ENCODE data around the gene CNGA1. TPM values are rescaled to one million over a fixed set of nuclear protein-coding genes. Genes with fewer than 3 reads are reported as not detected.
"Not testable (repeated sequence)": the region's sequence is repeated elsewhere in the genome, so short reads cannot be mapped to it uniquely, and the experiment has no call there.

The CNGA1 gene
- total and polyA plus RNA-seq, 7 donors, result 0.15 to 1.1 (median 0.62) TPM

GRCh38 chr4:47996021-47996420 is 20.5 kb downstream of the CNGA1 start:
- ATAC-seq (no peak), DNase-seq (no peak)
- no peak overlapping the region for H3K27ac ChIP-seq
- H3K27me3 ChIP-seq (ENCODE audit: insufficient read depth in 3 of 3, low read length in 2 of 3), result no peaks in the 10 kb centered on the region
- H3K4me3 ChIP-seq, result no peak overlapping the region
- WGBS, 3 donors, result 64 to 68% (median 68%) methylated on average over 1 of the region's 1 CpG
- peaks cover 4% of the 10 kb centered on the region for H3K9me3 ChIP-seq
- H3K36me3 ChIP-seq (ENCODE audit: insufficient read depth in 1 of 2, low read depth in 1 of 2), result no peaks in the 10 kb centered on the region
- no peak for TF ChIP-seq CTCF (IDR thresholded peaks at IDR 0.05)
- H3K4me1 ChIP-seq, result no peaks in the 10 kb centered on the region
- intact Hi-C loops (cut with DNase I), result no loop called here

- DNase-seq, result not testable (repeated sequence)
These were observed 24.0 kb downstream of the CNGA1 start for GRCh38 chr4:47992475-47992874.

GRCh38 chr4:47990145-47990544 is 26.3 kb downstream of the CNGA1 start:
- Histone ChIP-seq H3K27ac (no peak overlapping the region), H3K4me3 (no peak overlapping the region), H3K27me3 (ENCODE audit: insufficient read depth in 3 of 3, low read length in 2 of 3) (no peaks in the 10 kb centered on the region), H3K9me3 (peaks cover 4% of the 10 kb centered on the region), H3K4me1 (no peaks in the 10 kb centered on the region), H3K36me3 (ENCODE audit: insufficient read depth in 1 of 2, low read depth in 1 of 2) (no peaks in the 10 kb centered on the region)
- no peak for TF ChIP-seq CTCF (IDR thresholded peaks at IDR 0.05)
- no peak for DNase-seq
- intact Hi-C loops (cut with DNase I), result no loop called here
- 83 to 92% (median 89%) methylated on average over 5 of the region's 5 CpGs for WGBS, 3 donors
- ATAC-seq, result no peak

More at GRCh38 chr4:47992475-47992874, 24.0 kb downstream of the CNGA1 start:
- H3K9me3 ChIP-seq; H3K4me1 ChIP-seq; H3K27me3 ChIP-seq (ENCODE audit: insufficient read depth in 3 of 3, low read length in 2 of 3); H3K4me3 ChIP-seq; H3K36me3 ChIP-seq (ENCODE audit: insufficient read depth in 1 of 2, low read depth in 1 of 2); intact Hi-C loops (cut with DNase I); ATAC-seq; H3K27ac ChIP-seq: not testable (repeated sequence)
- WGBS, 3 donors, result 92 to 100% (median 100%) methylated on average over 1 of the region's 1 CpG

- no peaks in the 10 kb centered on the region for H3K27me3 ChIP-seq (ENCODE audit: insufficient read depth in 3 of 3, low read length in 2 of 3)
- no peak for ATAC-seq
These were observed 41.9 kb downstream of the CNGA1 start for GRCh38 chr4:47974566-47974965.

GRCh38 chr4:47972721-47973120 is 43.8 kb downstream of the CNGA1 start:
- intact Hi-C loops (cut with DNase I), result no loop called here
- H3K9me3 ChIP-seq, result no peaks in the 10 kb centered on the region
- H3K4me1 ChIP-seq, result no peaks in the 10 kb centered on the region
- no peaks in the 10 kb centered on the region for H3K27me3 ChIP-seq (ENCODE audit: insufficient read depth in 3 of 3, low read length in 2 of 3)
- TF ChIP-seq CTCF (IDR thresholded peaks at IDR 0.05), result no peak
- no peak overlapping the region for H3K4me3 ChIP-seq
- ATAC-seq (no peak), DNase-seq (no peak)
- no peak overlapping the region for H3K27ac ChIP-seq
- WGBS, 3 donors, result 83 to 100% (median 93%) methylated on average over 1 of the region's 1 CpG
- no peaks in the 10 kb centered on the region for H3K36me3 ChIP-seq (ENCODE audit: insufficient read depth in 1 of 2, low read depth in 1 of 2)

More at GRCh38 chr4:47974566-47974965, 41.9 kb downstream of the CNGA1 start:
- no peaks in the 10 kb centered on the region for H3K9me3 ChIP-seq
- intact Hi-C loops (cut with DNase I), result no loop called here
- no peaks in the 10 kb centered on the region for H3K4me1 ChIP-seq
- no peak overlapping the region for H3K27ac ChIP-seq
- 68 to 78% (median 75%) methylated on average over 3 of the region's 3 CpGs for WGBS, 3 donors
- DNase-seq, result no peak
- no peak for TF ChIP-seq CTCF (IDR thresholded peaks at IDR 0.05)
- no peaks in the 10 kb centered on the region for H3K36me3 ChIP-seq (ENCODE audit: insufficient read depth in 1 of 2, low read depth in 1 of 2)
- no peak overlapping the region for H3K4me3 ChIP-seq

Data from psoas muscle (tissue), 8 donors.